Left hindlimb (tissue), 1 donor: ENCODE results near the gene PCP2.

Experiments
- DNase-seq: peaks from one replicate; pipeline ENCODE4 v3.0.0-alpha.2; 2018

The PCP2 gene

GRCh38 chr19:7596211-7596937 lies 37.1 kb downstream of the PCP2 start:
- no peak for DNase-seq

DNA sequence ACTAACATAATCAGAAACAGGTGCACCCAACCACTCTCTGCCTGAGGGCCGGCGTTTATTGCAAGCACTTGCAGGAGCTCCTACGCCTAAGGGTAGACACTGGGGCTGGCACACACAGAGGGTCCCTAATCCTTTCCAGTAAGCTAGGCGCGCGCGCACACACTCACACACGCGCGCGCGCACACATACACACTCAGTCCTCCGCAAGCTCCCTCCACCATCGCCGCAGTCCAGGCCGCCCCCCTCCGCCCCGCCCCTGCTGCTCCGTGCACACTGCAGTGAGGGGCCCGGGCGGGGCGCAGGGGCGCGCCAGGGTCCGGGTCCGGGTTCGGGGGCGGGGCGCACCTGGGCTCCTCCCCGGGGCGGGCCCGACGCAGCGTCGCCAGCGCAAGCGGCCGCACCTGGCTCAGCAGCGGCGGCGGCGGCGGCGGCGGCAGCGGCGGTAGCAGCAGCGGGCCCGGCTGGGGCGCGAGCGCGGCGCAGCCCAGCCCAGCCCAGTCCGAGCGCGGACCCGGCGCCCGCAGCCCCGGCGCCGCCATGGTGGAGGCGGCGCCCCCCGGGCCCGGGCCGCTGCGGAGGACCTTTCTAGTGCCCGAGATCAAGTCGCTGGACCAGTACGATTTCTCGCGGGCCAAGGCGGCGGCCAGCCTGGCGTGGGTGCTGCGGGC lies 37.9 kb downstream of the PCP2 start, which contains the start of gene CAMSAP3:
CAMSAP3 (plus strand) TSS at position 398 of the 668 bp plus-strand sequence; CDS start at position 538, 140 bp downstream.
- no peak for DNase-seq

DNA sequence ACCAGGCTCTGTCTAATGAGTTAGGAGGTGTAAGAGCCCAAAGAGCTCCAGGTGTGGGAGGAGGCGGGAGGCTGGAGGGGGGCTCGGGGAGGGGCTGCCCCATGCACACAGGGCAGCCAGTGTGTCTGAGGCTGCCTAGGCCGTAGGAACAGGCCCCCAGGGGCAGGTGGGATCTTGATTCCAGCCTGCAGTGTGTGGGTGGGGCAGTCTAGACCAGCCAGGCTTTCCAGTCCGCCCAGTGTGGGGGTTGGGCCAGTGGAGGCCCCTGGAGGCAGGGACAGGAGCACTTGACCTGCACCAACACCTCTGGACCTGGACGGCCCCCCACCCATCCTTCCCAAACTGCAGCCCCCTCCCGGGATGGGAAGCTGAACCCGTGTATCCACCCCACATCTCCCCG lies 43.3 kb downstream of the PCP2 start:
- DNase-seq: no peak

- no peak for DNase-seq
These were observed 43.7 kb downstream of the PCP2 start for GRCh38 chr19:7589822-7590221.

DNA sequence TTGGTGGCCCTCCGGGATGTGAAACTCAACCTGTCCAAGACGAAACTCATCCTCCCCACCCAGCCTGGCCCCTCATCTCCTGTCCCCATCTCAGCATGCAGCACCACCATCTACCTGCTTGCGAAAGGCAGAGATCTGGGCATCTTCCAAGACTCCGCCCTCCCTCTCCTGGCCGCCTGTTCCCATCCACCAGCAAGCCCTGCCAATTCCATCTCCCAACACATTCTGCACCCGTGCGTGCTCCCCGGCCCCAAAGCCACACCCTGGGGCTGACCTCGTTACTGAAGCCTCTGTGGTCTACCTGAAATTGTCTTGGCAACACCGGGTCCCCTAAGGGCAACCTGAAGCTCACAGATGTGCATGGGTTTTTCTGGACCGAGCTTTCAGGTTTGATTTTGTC lies 51.1 kb downstream of the PCP2 start:
- no peak for DNase-seq
